Amniotic stem cell (primary cell): ENCODE data around the gene GAREM1.

Source experiments
- DNase-seq: peaks from one replicate; lab custom pipeline; 2025; lab: John Stamatoyannopoulos, UW

GAREM1 gene

GRCh38 chr18:32459361-32460101 is 11.2 kb downstream of the GAREM1 start:
- DNase-seq, result no peak

GRCh38 chr18:32455361-32455760 is 15.3 kb downstream of the GAREM1 start:
- DNase-seq, result no peak

GRCh38 chr18:32454593-32454992 is 16.1 kb downstream of the GAREM1 start:
- DNase-seq, result no peak

- DNase-seq, result no peak
Measured at GRCh38 chr18:32450874-32451273, 19.8 kb downstream of the GAREM1 start.

- DNase-seq, result no peak
Measured at GRCh38 chr18:32450026-32450691, 20.5 kb downstream of the GAREM1 start.

GRCh38 chr18:32446780-32447179 is 23.9 kb downstream of the GAREM1 start:
- DNase-seq, result no peak

- DNase-seq, result no peak
Measured at GRCh38 chr18:32445846-32446245, 24.8 kb downstream of the GAREM1 start.

GRCh38 chr18:32443706-32444215 is 26.9 kb downstream of the GAREM1 start:
- no peak for DNase-seq

GRCh38 chr18:32443033-32443705 is 27.5 kb downstream of the GAREM1 start:
- DNase-seq, result no peak

- no peak for DNase-seq
Measured at GRCh38 chr18:32442575-32442974, 28.1 kb downstream of the GAREM1 start.

GRCh38 chr18:32441533-32441932 is 29.1 kb downstream of the GAREM1 start:
- DNase-seq, result no peak

GRCh38 chr18:32440518-32440917 is 30.2 kb downstream of the GAREM1 start:
- DNase-seq, result no peak

- DNase-seq, result no peak
Measured at GRCh38 chr18:32439802-32440201, 30.9 kb downstream of the GAREM1 start.

- DNase-seq, result no peak
Measured at GRCh38 chr18:32439241-32439640, 31.4 kb downstream of the GAREM1 start.

GRCh38 chr18:32438173-32438572 is 32.5 kb downstream of the GAREM1 start:
- no peak for DNase-seq

GRCh38 chr18:32437100-32437834 is 33.4 kb downstream of the GAREM1 start:
- no peak for DNase-seq

GRCh38 chr18:32435631-32436500 is 34.8 kb downstream of the GAREM1 start:
- no peak for DNase-seq

- DNase-seq, result no peak
Measured at GRCh38 chr18:32431753-32432152, 38.9 kb downstream of the GAREM1 start.

- no peak for DNase-seq
Measured at GRCh38 chr18:32429402-32429801, 41.3 kb downstream of the GAREM1 start.

- DNase-seq, result peak; percentile 8
Measured at GRCh38 chr18:32427084-32427900, 43.4 kb downstream of the GAREM1 start.
